ENCODE data around the gene FOXO1. TPM values are rescaled to one million over a fixed set of nuclear protein-coding genes. Genes with fewer than 3 reads are reported as not detected.

Gene FOXO1
- total RNA-seq, 1 experiment from 2014 or later = 7.4 TPM

GRCh38 chr13:40609972-40610726, 56.3 kb downstream of the FOXO1 start:
- DNase-seq (ENCODE audit: low spot score) = no peak

GRCh38 chr13:40608308-40608707, 58.1 kb downstream of the FOXO1 start:
- no peak for DNase-seq (ENCODE audit: low spot score)

- DNase-seq (ENCODE audit: low spot score) = no peak
Measured at GRCh38 chr13:40605573-40605972, 60.9 kb downstream of the FOXO1 start.

GRCh38 chr13:40604135-40604534, 62.3 kb downstream of the FOXO1 start:
- no peak for DNase-seq (ENCODE audit: low spot score)

GRCh38 chr13:40600149-40600751, 66.2 kb downstream of the FOXO1 start:
- DNase-seq (ENCODE audit: low spot score) = no peak

GRCh38 chr13:40599747-40600146, 66.7 kb downstream of the FOXO1 start:
- no peak for DNase-seq (ENCODE audit: low spot score)

GRCh38 chr13:40599124-40599523, 67.3 kb downstream of the FOXO1 start:
- no peak for DNase-seq (ENCODE audit: low spot score)

GRCh38 chr13:40598569-40598968, 67.9 kb downstream of the FOXO1 start:
- peak; percentile 50 for DNase-seq (ENCODE audit: low spot score)

GRCh38 chr13:40597735-40598365, 68.6 kb downstream of the FOXO1 start:
- peak; percentile 84 for DNase-seq (ENCODE audit: low spot score)

- DNase-seq (ENCODE audit: low spot score) = no peak
Measured at GRCh38 chr13:40596484-40596883, 70.0 kb downstream of the FOXO1 start.

GRCh38 chr13:40595693-40596092, 70.7 kb downstream of the FOXO1 start:
- DNase-seq (ENCODE audit: low spot score) = no peak

GRCh38 chr13:40592035-40592434, 74.4 kb downstream of the FOXO1 start:
- DNase-seq (ENCODE audit: low spot score) = no peak

- DNase-seq (ENCODE audit: low spot score) = no peak
Measured at GRCh38 chr13:40591091-40591490, 75.3 kb downstream of the FOXO1 start.

- no peak for DNase-seq (ENCODE audit: low spot score)
Measured at GRCh38 chr13:40590112-40590862, 76.2 kb downstream of the FOXO1 start.

- no peak for DNase-seq (ENCODE audit: low spot score)
Measured at GRCh38 chr13:40589285-40590109, 76.9 kb downstream of the FOXO1 start.

GRCh38 chr13:40588101-40588500, 78.3 kb downstream of the FOXO1 start:
- DNase-seq (ENCODE audit: low spot score) = no peak

GRCh38 chr13:40586886-40587565, 79.4 kb downstream of the FOXO1 start:
- DNase-seq (ENCODE audit: low spot score) = no peak

- DNase-seq (ENCODE audit: low spot score) = no peak
Measured at GRCh38 chr13:40585911-40586471, 80.5 kb downstream of the FOXO1 start.

- DNase-seq (ENCODE audit: low spot score) = no peak
Measured at GRCh38 chr13:40583738-40584137, 82.7 kb downstream of the FOXO1 start.

GRCh38 chr13:40582531-40582930, 83.9 kb downstream of the FOXO1 start:
- no peak for DNase-seq (ENCODE audit: low spot score)

GRCh38 chr13:40581277-40581579, 85.2 kb downstream of the FOXO1 start:
- no peak for DNase-seq (ENCODE audit: low spot score)

All from HT-29 (cell line).